DMS153 (cell line): ENCODE data around the gene ZRANB2.

Source experiments
- DNase-seq: peaks from one replicate; lab custom pipeline; 2025; lab: John Stamatoyannopoulos, UW

Gene ZRANB2, protein sequence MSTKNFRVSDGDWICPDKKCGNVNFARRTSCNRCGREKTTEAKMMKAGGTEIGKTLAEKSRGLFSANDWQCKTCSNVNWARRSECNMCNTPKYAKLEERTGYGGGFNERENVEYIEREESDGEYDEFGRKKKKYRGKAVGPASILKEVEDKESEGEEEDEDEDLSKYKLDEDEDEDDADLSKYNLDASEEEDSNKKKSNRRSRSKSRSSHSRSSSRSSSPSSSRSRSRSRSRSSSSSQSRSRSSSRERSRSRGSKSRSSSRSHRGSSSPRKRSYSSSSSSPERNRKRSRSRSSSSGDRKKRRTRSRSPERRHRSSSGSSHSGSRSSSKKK

DNA sequence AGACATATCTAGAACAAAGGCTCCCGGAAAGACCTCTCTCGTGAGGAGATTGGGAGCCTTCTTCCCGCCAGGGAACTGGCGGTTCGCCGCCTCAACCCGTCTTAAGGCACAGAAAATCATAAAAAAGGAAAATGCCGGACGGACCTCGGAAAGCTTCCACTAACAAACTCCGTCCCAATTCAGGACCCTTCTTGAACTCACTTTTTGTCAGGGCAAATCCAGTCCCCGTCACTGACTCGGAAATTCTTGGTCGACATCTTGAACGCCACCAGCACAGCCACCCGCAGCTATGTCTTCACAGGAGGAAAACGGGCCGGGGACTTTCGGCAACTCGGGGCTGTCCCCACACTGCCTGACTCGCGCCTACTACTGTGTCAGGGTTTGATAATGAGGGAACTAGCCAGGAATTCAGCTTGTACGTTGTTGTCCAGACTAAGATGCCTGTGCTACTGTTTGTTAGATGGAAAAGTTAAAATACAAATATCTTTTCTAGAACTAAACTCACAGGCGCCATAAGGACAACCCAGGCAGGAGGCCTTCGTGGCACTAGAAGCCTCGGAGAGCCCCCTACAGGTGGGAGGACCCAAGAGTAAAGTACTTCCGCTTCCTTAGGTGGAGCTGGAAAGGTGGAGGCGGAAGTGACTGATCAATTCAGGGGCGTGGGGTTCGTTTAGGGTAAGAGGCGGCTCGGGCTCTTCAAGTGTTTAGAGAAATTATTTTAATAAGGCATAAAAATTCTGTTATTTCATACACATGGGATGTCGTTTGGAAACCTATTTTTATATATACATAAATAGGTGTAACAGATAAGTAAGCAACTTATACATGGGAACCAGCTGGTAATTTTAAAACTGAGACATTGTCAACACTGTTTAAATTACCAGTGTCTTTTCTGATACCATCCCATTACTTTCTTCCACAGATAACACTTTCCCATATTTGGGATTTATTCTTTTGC is at the start of gene ZRANB2:
TSS of gene ZRANB2 (minus strand) at position 297 of the 958 bp plus-strand sequence. CDS start at position 257, 40 bp downstream.
- peak; percentile 97 for DNase-seq

DNA sequence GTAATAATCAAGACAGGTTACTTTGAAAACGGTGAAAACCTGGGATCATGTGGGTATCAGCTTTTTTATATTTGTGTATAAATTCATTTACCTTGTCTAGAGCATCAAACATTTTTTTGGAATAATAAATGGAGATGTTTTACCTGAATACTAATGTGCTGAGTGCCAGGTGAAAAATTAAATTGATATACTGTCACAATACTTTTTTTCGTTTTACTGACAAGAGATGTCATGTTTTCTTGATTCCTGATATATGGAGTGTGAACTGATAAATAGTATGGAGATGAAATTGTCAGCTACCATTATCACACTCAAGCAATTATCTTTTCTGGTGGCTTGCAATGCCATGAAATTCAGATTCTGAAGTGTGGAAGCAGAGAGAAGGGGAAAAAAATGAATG is 47.2 kb upstream of the ZRANB2 start:
- DNase-seq, result no peak

DNA sequence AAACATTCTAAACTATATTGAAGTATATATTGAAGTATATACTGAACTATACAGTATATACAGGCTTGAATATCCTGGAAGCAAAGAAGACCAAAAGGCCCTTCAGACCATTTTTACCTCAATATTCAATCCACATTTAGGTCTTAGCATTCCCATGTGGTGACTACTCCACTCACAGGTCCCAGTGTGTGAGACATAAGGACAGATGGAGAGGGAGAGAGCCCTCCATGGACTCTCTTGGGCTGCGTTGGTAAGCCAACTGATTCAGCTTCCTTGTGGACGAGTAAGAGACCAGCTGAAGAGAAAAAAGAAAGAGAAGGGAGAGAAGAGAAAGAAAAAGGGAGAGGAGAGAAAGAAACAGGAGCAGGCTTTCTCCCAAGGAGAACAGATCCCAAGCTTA is 37.3 kb upstream of the ZRANB2 start:
- DNase-seq, result no peak

DNA sequence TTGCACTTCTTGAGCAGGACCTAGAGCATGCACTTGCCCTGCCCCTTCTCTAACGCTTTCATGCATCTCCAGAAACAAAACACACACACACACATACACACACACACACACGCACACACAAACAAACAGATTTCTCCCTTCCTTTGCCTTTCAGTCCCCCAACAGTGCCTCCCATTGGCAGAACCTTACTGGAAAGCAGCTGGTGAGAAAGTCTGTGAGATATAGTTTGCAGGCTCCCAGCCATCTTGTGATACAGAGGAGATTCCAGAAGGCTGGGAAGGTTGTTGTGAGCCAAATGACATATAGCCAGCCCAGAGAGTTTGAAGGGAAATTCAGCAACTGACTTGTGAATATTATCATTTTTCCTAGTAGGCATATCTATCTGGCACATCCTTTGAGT is 35.9 kb upstream of the ZRANB2 start:
- no peak for DNase-seq

DNA sequence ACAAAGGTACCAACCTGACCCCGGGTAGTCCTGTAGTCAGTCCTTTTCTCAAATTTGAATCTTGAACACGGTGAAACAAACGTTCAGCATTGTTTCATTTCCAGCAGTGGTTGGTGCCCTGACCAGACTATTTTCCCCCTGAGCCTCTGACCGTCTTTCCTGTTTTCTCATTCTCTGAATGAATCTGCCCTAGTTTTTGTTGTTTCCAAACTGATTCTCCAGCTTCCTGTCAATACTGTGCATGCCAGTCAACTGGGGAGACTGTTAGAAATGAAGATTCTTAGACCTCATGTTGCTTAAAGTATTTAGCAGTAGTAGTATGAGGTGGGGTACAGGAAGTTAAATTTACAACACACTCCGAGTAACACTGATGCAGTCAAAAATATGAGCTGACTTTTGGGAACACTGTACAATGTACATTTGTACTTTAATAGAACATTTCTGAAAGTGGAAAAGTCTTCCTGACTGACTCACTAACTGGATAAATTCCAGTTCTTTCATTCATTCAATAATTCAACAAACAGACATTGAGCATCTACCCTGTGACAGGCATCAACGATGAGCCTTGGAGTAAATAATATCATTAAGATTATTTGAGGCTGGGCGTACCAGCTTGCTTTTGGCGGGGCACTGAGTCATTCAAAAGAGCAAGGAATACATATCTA is 26.0 kb upstream of the ZRANB2 start:
- no peak for DNase-seq

DNA sequence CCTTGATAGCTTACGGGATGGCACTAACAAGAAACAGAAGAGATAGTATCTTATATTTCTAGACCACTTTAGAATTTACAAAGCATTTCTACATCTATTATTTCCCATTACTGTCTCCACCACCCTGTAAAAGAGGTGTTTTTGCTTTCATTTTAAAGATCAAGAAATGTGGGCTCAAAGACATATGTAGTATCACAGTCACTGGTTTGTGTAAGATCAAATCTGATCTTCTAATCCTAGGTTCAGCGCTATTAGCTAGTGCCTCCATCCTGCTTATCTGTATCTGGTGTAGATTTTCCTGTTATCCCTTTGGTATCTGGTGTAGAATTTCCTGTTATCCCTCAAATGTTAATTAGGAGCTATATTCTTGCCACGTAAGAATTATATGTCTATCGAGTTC is 23.6 kb upstream of the ZRANB2 start:
- no peak for DNase-seq

DNA sequence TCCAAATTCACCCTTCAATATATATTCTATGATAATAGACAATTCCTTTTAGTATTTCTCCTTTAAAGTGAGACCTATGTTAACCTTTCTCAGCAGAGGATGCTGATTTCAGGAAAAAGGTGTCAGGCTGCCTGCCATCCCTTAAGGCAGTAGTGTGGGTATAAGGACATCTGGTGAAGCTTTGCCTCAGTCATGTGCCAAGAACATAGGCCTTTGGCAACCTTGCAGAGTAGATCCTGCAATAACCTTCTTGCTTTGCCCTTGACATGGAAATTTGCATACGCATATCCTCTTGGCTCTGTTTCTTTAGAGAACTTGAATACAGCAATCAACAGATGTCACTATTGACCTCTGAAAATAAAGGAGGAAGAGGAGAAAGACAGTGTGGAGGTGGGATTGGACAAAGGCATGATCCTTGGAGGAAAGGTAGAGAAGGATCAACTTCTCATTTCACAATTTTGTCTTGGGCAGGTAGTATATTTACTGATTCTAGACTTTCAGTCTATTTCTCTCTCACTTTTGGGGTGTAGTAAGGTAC is 21.1 kb upstream of the ZRANB2 start:
- DNase-seq, result no peak

DNA sequence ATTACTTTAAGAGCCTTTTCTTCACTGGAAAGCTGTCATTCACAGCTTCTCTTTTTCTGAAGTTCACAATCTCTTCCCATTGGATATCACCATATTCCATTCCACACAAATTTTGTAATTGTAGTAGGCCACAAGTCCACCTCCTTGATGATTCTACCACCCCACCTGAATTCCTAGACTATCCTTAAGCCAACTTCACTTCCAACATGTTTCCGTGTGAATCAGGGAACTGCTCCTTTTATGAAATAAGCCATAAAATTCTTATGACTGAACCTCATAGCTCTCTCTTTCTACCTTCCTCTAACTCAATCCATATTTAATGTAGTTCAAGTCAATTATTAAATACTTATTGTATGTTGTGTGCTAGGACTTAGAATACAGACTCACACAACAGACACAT is 16.6 kb upstream of the ZRANB2 start:
- no peak for DNase-seq

DNA sequence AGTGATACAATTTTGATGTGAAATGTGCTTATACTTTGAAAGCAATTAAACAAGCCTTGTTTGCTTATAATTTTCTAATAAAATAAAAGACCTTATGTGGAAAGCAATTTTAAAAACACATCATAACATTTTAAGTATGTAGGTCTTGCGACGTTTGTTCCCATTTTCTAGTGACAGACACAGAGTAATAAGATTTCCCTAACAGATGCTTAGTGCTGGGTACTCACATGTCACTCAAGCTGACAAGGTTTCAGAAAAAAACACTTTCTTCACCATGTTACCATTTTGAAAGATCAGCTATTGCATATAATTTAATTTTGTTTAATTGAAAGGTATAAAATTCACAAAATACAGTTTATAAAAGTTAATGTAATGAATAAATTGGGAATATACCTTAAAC is 14.1 kb upstream of the ZRANB2 start:
- no peak for DNase-seq

DNA sequence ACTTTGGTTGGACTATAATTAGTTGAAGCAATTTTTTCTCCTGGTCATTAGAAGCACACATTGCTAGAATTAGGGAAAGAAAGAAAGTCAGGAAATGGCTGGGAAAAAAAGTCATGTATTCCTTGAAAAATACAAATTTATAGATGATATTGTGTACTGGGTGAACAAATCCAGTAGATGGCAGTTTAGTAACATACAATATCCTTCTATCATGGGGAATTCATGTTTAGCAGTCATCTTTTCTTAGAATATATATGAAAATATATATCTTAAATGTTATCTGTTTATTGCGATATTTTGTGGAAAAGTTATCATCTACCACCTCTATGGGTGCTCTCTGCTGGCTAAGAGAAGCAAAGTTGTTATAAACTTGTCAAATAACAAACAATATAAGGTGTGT is 13.1 kb upstream of the ZRANB2 start:
- DNase-seq, result no peak

DNA sequence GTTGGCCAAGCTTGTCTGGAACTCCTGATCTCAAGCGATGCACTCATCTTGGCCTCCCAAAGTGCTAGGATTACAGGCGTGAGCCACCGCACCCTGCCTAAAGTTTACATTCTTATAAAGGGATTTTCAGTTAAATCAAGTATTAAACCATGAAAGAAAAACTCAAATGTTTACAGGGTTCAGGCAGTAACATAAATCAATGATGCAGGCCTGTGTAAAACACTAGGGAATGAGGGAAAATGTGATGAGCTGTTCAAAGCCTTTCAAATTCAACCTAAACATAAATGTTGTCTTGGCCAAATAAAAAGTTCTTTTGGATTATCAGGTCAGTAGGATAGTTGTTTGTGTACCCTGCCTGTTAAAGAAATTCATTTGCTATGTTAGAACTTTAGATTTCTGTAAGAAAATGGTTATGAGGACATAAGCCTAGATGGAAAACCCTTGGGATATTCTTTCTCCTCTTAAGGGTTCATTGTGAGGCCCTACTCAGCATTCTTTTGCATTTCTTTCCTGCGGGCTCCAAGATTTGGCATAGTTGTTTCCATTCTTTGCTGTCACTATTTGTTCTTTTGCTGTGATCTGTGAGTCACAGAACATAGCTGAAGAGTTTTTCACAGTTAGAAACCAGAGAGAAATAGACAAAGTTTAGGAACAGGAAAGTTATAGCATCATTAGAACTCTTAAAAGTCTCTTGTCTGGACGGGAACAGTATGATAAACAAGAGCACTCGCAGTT is 8.9 kb upstream of the ZRANB2 start:
- no peak for DNase-seq

DNA sequence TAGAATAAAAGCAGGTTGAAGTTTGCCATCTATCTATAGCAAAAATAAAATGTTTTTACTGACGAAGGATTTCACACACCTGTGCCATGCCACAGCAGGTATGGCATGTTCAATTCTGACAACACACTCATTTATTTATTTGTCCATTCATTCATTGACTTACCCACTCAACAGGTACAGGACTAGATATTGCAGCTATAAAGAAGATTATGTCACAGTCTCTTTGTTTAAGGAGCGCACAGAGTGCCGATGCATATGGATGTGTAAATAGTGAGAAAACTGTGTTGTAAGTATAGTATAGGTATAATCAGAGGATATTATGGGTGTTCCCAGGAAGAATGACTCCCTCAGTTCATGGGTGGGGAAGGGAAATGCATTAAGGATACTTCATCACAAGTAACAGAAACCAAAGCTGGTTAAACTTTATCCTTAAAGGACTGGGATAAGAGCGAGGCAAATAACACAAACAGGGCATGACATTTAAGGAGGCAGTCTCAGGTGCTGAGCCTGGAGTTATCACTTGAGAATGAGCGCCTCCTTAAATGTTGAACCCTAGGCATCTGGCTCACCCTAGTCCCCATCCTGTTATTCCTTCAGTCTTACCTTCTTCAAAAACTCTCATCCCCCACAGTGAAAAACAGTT is 7.9 kb upstream of the ZRANB2 start:
- DNase-seq, result no peak

DNA sequence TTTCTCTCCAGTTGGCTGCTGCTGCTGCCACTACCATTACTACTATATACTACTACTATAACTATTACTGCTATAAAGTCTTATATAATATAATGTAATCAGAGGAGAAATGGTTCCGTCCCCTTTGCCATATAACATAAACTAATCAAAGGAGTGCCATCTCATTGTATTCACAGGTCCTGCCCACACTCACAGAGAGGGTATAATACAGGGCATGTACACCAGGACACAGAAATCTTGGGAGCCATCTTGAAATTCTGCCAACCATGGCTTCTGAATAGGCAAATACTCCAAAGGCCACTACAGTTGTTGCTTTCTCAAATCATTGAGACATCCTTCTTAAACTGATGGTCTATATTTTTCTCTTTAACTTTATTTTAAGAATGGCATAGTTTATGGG is 6.9 kb upstream of the ZRANB2 start:
- DNase-seq, result no peak

DNA sequence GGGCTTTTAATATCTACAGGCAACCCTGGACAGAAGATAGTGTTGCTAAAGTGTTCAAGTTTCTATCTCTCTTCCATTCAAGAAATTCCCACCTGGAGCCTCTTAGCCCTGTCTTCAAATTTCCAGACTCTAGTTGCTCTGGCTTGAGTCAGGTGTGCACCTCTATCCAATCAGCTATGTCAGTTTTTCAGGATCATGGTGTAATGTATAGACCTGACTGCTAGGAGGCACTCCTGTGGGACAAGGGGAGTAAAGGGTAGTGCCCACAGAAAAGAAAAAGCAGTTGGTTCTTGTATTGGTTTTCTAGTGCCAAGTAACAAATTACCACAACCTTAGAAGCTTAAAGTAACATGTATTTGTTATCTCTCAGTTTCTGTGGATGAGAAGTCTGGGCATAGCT is 6.2 kb upstream of the ZRANB2 start:
- DNase-seq, result no peak

DNA sequence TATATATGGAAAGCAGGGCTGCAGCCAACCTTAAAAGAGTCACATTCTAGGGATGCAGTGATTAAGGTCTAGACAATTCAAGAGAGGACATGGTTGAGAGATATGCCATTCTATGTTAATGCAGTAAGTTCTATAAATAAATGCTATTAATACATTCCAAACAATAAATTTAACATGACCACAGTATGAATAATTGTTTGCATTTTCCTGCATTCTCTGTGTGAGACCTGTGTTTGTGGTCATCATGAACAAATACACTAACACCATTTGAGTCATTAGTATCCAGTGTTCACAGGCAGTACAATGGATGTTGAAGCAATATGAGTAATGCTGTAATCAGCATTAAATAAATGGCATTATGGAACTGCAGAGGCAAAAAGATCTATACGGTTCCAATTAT is 5.5 kb upstream of the ZRANB2 start:
- DNase-seq, result no peak

DNA sequence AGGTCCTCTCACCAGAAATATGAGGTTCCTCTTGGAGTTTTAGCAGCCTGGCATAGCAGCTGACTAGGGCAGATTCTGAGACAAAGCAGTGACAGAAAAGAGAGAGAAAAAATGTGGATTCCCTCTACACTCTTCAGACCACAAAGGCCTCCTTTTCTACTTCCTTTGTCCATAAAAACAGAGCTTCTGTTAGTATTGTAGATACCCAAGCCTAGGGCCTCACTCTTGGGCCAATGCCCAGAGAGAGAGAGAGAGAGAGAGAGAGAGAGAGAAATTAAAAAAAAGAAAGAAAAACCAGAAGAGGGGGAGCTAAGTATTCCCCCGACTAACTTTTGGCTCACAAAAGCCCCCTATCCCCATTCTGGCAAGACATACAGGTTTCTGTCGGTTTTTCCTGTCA is 2.4 kb upstream of the ZRANB2 start:
- DNase-seq, result no peak

DNA sequence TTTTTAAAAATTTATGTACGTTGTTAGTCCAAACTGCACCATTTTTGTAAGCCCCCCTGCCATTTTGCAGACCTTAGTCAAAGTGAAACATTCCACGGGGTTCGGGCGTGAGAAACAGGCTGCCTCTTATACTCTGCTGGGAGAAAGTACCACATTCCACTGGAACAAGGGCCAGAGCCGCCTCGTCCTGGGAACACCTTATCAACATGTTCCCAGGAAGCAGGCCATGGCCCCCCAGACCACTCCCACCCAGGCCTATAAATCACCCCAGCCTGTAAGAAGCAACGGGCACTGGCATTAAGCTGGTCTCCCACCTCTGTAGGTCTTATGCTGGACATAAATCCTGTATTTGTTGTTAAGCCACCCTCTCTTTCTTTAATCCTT is 854 bp upstream of the ZRANB2 start:
- no peak for DNase-seq

DNA sequence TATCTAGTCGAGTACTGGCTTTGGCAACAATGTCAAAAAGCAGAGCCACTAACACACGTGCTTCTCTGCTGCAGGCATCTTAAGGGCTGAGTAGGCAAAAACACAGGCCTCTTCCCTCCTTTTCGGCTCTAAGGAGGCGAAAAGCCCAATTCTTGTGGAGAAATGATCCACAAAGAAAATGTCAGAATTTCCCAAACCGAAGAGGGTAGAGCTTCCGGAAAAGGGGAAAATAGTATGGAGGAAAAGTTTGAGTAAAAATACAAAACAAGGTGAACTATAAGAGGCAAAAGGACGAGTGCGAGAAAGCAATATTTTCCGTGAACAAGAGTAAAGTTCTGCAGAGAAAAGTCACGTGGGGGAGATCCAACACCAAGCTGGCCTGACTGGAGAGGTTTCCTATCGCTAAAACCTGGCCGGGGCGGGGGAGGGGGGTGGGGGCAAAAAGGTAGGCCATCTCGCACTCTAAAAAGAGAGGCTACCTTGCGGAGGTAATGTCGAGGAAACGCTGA is 551 bp downstream of the ZRANB2 start:
- DNase-seq, result no peak

DNA sequence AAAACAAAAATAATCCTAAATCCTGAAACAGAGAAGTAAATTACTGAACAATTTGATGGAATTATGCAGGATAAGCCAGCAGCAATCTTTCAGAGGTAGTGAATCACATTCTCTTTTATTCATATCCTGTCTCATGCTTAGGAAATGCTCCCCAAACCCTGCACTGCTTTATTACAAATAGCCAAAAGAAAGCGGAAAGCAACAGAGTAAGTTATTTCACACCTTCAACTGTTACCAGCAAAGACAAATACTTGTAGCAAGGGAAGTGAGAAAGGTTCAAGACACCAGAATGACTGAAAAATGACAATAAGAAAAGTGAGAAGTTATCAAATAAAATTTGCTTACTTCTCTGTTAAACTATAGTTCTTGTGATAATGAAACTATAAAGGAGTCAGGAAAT is 6.2 kb downstream of the ZRANB2 start:
- no peak for DNase-seq

DNA sequence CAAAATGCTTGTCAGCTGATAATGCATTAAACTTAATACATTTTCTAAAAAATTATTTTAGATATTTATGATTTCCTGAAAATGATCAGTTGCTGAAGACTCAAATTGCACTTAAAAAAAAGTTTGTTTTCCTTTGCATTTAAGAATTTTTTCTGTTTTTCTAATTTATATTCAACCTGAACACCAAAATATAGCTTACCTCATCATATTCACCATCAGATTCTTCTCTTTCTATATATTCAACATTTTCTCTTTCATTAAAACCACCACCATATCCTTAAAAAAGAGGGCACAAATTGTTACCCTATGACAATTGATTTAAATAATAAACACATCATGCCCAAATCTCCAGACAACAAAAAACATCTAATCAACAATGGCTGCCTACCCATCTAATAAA is 8.6 kb downstream of the ZRANB2 start:
- DNase-seq, result no peak

DNA sequence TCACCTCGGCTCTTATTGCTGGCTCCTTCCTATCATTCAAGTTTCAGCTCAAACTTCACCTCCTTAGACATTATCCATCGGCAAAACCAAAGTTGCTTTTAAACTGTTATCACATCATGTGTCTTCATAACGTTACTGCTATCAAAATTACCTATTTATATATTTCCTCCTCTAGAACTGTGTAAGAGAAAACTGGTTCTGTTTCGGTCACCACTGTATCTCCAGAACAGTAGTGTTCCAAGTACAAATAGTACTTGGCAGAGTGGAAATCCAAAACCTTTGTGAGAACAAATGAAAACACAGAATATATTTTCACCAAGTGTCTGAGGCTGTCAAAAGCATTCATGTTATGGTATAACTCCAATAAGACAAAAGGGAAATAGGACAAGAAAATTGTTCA is 9.1 kb downstream of the ZRANB2 start:
- DNase-seq, result no peak
